SKM-1 treated with dmso at 0.1 percent for 144 hours (cell line): ENCODE measurements around the gene NLGN2.

ENCODE experiments used
- DNase-seq: peaks from one replicate; lab custom pipeline; 2025; ENCODE audit not compliant: unreplicated experiment; lab: John Stamatoyannopoulos, UW

Gene NLGN2

DNA sequence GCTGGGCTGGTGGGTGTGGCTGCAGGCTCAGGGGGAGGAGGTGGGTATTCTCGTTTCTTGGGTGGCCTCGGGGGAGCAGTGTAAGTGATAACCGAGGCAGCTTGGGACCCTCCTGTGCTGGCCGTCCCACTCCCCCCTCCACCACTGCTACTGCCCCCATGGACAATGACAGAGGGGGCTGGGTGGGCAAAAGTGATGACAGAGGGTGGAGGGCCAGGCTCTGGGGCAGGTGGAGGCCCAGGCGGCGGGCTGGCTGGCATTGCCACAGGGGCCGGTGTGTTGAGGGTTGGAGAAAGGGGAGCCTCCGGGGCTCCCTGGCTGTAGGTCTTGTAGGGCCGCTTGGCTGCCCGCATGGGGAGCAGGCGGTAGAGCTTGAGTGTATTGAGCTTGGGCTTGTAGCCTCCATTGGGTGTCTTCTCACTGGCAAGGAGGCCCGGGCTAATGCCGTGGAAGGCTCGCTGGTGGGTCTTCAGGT is 55.8 kb downstream of the NLGN2 start:
- no peak for DNase-seq

GRCh38 chr17:7464081-7464480 is 56.4 kb downstream of the NLGN2 start:
- DNase-seq = no peak

- no peak for DNase-seq
Measured at GRCh38 chr17:7465597-7466275, 58.1 kb downstream of the NLGN2 start.

DNA sequence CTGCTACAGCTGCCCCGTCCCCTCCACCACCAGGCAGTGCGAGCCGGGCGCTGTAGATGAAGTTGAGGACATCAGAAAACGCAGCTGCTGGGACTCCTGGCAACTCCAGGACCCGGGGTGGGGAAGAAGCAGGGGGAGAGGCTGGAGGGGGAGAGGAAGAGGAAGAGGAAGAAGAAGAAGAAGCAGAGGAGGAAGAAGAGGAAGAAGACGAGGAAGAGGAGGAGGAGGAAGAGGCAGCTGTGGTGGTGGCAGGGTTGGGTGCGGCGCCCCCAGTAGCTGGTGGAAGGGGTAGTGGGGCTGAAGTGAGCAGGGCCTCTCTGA is 58.6 kb downstream of the NLGN2 start:
- DNase-seq = no peak

GRCh38 chr17:7466639-7467341 is 59.1 kb downstream of the NLGN2 start:
- DNase-seq = no peak

GRCh38 chr17:7467498-7467897 is 59.9 kb downstream of the NLGN2 start:
- DNase-seq = no peak

- DNase-seq = no peak
Measured at GRCh38 chr17:7468290-7468689, 60.6 kb downstream of the NLGN2 start.

DNA sequence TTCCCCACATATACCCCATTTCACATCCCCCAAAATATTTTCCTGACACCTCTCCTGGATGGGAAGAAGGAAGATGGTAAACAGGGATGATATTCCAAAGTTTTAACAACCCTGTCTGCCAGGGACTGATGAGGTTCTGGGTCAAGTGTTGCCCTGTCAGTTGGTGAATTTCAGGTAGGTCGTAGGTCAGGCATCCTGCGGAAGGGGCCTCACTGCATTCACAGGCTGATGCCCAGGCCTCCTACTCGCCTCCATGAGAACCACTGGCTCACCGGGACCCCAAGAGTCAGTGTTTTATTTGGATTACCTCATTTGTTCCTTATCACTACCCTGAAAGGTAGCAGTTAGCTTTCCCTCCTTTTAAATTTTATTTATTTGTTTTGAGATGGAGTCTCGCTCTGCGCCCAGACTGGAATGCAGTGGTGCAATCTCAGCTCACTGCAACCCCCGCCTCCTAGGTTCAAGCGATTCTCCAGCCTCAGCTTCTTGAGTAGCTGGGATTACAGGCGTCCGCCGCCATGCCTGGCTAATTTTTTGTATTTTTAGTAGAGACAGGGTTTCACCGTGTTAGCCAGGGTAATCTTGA is 61.3 kb downstream of the NLGN2 start:
- no peak for DNase-seq
